ENCODE data around the gene C19orf25. TPM values are rescaled to one million over a fixed set of nuclear protein-coding genes. Genes with fewer than 3 reads are reported as not detected.
A peak's percentile ranks its signal among the peaks of the same experiment; 100 is the strongest.

Gene C19orf25
- total and polyA plus RNA-seq, 9 of the 15 experiments (the other 6 are each of a cell fraction or from before 2014, with no cell fraction given): 0.79 to 96.0 (median 36.1) TPM

- no peak for TF ChIP-seq ZBTB33 (CRISPR knock-in tag; IDR thresholded peaks at IDR 0.05)
- no peak for TF ChIP-seq ZFP30 (CRISPR knock-in tag; IDR thresholded peaks at IDR 0.05; ENCODE audit: borderline replicate concordance)
- TF ChIP-seq POLR2A (conservative IDR thresholded peaks at IDR 0.05): peak; percentile 15
- TF ChIP-seq ZNF717 (CRISPR knock-in tag; IDR thresholded peaks at IDR 0.05): no peak
- TF ChIP-seq LEF1 (IDR thresholded peaks at IDR 0.05): no peak
- no peak for TF ChIP-seq ID3 (CRISPR knock-in tag; IDR thresholded peaks at IDR 0.05)
- no peak for TF ChIP-seq ID3 (tag; IDR thresholded peaks at IDR 0.05)
Measured at GRCh38 chr19:1471515-1472160, 7.4 kb downstream of the C19orf25 start (continued).

DNA sequence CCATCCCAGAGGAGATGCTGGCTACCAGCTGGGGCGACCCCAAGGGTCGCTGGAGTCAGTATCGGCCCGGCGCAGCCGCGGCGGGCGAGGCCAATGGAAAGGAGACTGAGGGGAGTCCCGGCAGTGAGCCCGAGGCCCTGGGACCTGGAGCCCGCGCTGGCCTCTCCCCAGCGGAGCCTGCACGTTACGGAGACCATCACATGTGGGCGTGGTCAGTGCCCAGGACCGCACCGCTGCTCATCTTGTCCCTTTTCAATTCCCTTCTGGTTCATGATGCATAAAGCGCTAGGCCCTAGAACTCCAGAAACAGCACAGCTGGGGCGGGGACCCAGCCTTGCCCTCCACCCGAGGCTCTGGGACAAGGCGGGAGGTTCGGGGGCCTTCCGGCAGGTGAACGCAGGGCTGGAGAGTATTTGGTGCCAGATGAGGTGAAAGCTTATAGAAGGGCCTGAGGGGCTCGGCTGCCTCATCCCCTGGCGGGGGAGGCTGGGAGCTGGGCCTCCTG, 8.0 kb downstream of the C19orf25 start:
- H3K9me1 ChIP-seq (ENCODE audit: control insufficient read depth, insufficient read depth, low read length): no peaks in the 10 kb centered on the region
- POLR2A ChIA-PET: interaction anchor here (1.2 to 1.7 kb wide), 4 partner anchors 12 to 28 kb away, joined by 6 to 9 read pairs (median 6); no protein-coding TSS in a partner anchor
- no peak overlapping the region for H3K27ac ChIP-seq (ENCODE audit: extremely low read depth, low read depth, low read length)
- FAIRE-seq: peak; percentile 40
- 23% methylated on average over 27 of the region's 28 CpGs for WGBS (ENCODE audit: insufficient coverage, low coverage, missing lambda C conversion rate)
- H3K4me2 ChIP-seq (ENCODE audit: insufficient read depth, low read length): peak overlapping the region; percentile 13; the same call in 1 of the 2 replicates
- intact Hi-C loops (cut with micrococcal nuclease): no loop called here
- H3K9ac ChIP-seq (ENCODE audit: insufficient read depth in 1 of 2, low read depth in 2 of 2, low read length in 2 of 2): peak overlapping the region in 1 of 2 experiments; percentile 75; a peak in 1 of 4 replicates
- peaks cover 6 to 86% of the 10 kb centered on the region in 2 experiments; a peak in 4 of 5 replicates for H3K4me1 ChIP-seq (replicated peaks in 1 of 2; ENCODE audit: control insufficient read depth in 2 of 2, insufficient read depth in 2 of 2, low read length in 2 of 2)
- H2AFZ ChIP-seq (ENCODE audit: low read depth, low read length): no peak overlapping the region
- H3K4me3 ChIP-seq: no peak overlapping the region
- peak; percentile 66 for ATAC-seq
- DNase-seq (ENCODE audit: extremely low read depth in 1 of 4, low spot score in 3 of 4): no peak
- peaks cover 31% of the 10 kb centered on the region for H3K79me2 ChIP-seq (ENCODE audit: control insufficient read depth, insufficient read depth, low read length)
- peaks cover 19% of the 10 kb centered on the region; the same call in 1 of the 3 replicates for H3K36me3 ChIP-seq (ENCODE audit: control insufficient read depth, insufficient read depth, low read length)
- CTCF ChIA-PET (ENCODE audit: low intra/inter-chr PET ratio): interaction anchor here (0.6 kb wide), 1 partner anchor 42 kb away, joined by 3 read pairs; no protein-coding TSS in a partner anchor
- in situ Hi-C loops (cut with MboI): no loop called here
- no peaks in the 10 kb centered on the region for H3K9me3 ChIP-seq (replicated peaks; ENCODE audit: control insufficient read depth, insufficient read depth, low read depth, low read length)
- H4K20me1 ChIP-seq (replicated peaks; ENCODE audit: control insufficient read depth, insufficient read depth, low read length): peaks cover 18% of the 10 kb centered on the region
- no peaks in the 10 kb centered on the region for H3K27me3 ChIP-seq (ENCODE audit: control insufficient read depth in 2 of 2, insufficient read depth in 2 of 2, low read length in 2 of 2)
- no TSS peak for BruUV-seq (replicated peaks)
- TF ChIP-seq ZNF589 (CRISPR knock-in tag; IDR thresholded peaks at IDR 0.05; ENCODE audit: low read depth) (no peak), HMGN3 (IDR thresholded peaks at IDR 0.05; ENCODE audit: borderline replicate concordance, extremely low read depth, insufficient read length, low read depth, low read length) (peak; percentile 56), NR2F6 (CRISPR knock-in tag; IDR thresholded peaks at IDR 0.05) (no peak), KLF10 (CRISPR knock-in tag; IDR thresholded peaks at IDR 0.05) (no peak), RBFOX2 (IDR thresholded peaks at IDR 0.05; ENCODE audit: low read depth, low read length) (peak; percentile 37), POLR2G (IDR thresholded peaks at IDR 0.05; ENCODE audit: low read depth, low read length) (peak; percentile 5; the same call in 1 of the 2 replicates), KLF13 (tag; IDR thresholded peaks at IDR 0.05; ENCODE audit: borderline replicate concordance, low read depth) (peak; percentile 49; the same call in 1 of the 2 replicates), RBM34 (IDR thresholded peaks at IDR 0.05; ENCODE audit: borderline replicate concordance, insufficient read depth, low read length) (no peak)

Data from K562 (cell line).